K562 (cell line): ENCODE data around the gene PLAAT4. TPM values are rescaled to one million over a fixed set of nuclear protein-coding genes. Genes with fewer than 3 reads are reported as not detected.

Experiments
- ARID3A ChIP-seq: IDR thresholded peaks from 2 replicates; pipeline ENCODE4 v1.6.1; 2012; ENCODE audit warnings: low read depth, low read length, improper control_type of control experiment, borderline replicate concordance
- BDP1 ChIP-seq: IDR thresholded peaks from 3 replicates; pipeline ENCODE4 v1.6.1; 2011; ENCODE audit not compliant: insufficient read length, insufficient read depth
- BRCA1 ChIP-seq, 2 experiments: fragments of 450-650 bp in 1 of 2; sonication (generic) in 1 of 2; formaldehyde crosslinking in 1 of 2; IDR thresholded peaks; 2 replicates each; pipeline versions ENCODE4 v1.5.0 to v1.6.1; 2017 to 2020; ENCODE audit warnings: mild to moderate bottlenecking in 1 of 2, missing genetic modification reagents in 1 of 2
- CBX3 ChIP-seq, 2 experiments: IDR thresholded peaks; 1 replicate in 1 of 2; 2 replicates in 1 of 2; pipeline ENCODE4 v1.6.1; 2012; ENCODE audit warnings: inconsistent platforms in 2 of 2, low read length in 2 of 2, borderline replicate concordance in 1 of 2, control low read depth in 1 of 2
- ESRRB ChIP-seq: fragments of 250-450 bp; sonication (Bioruptor Pico); IDR thresholded peaks from 2 replicates; pipeline ENCODE4 v1.5.0; 2020; ENCODE audit warnings: mild to moderate bottlenecking, moderate library complexity, borderline replicate concordance
- NR0B1 ChIP-seq: fragments of 450-650 bp; IDR thresholded peaks from one replicate; pipeline ENCODE4 v1.6.1; 2018; ENCODE audit warnings: mild to moderate bottlenecking, moderate library complexity; ENCODE audit not compliant: partially characterized antibody
- POLR2AphosphoS5 ChIP-seq: IDR thresholded peaks from 2 replicates; pipeline ENCODE4 v1.6.1; 2011; ENCODE audit warnings: mild to moderate bottlenecking, low read depth, low read length, moderate library complexity; ENCODE audit not compliant: control insufficient read depth, insufficient read depth
- POLR2G ChIP-seq: fragments of 200-400 bp; formaldehyde crosslinking; IDR thresholded peaks from 2 replicates; pipeline ENCODE4 v1.6.1; 2017; ENCODE audit warnings: low read depth, mild to moderate bottlenecking, antibody characterized with exemption, low read length, moderate library complexity
- SRSF7 ChIP-seq: fragments of 200-400 bp; formaldehyde crosslinking; optimal IDR thresholded peaks from 2 replicates; pipeline ENCODE3; 2017; ENCODE audit warnings: mild to moderate bottlenecking, low read depth, low read length
- ZNF277 ChIP-seq: fragments of 250-450 bp; sonication (Bioruptor Pico); IDR thresholded peaks from 2 replicates; pipeline ENCODE4 v1.8.0; 2022; ENCODE audit warnings: inconsistent platforms, mild to moderate bottlenecking, moderate library complexity, borderline replicate concordance
- polyA plus RNA-seq, 8 experiments: library from polyadenylated mRNA; depleted of rRNA in 4 of 8; stranded (reverse) in 5 of 8; unstranded in 3 of 8; fragments of >200 nt; fragmentation: Nextera tagmentation in 2 of 8; fragmentation: Illumina TruSeq in 1 of 8; extraction: Ambion mirVana in 2 of 8; extraction: Trizol in 1 of 8; gene quantifications; 2 replicates each; pipeline versions ENCODE4 v1.2.1 to v1.2.3, GENCODE V29; 2011 to 2014; ENCODE audit warnings: inconsistent platforms in 1 of 8, missing spikeins in 1 of 8
- total RNA-seq, 7 experiments: library from RNA; depleted of rRNA in 6 of 7; stranded (reverse); fragments of >200 nt in 6 of 7; fragmentation: Illumina TruSeq in 2 of 7; extraction: Trizol in 2 of 7; gene quantifications; 2 replicates each; pipeline versions ENCODE4 v1.2.1 to v1.2.3, GENCODE V29; 2011 to 2021; ENCODE audit warnings: low replicate concordance in 1 of 7

PLAAT4 gene
- total and polyA plus RNA-seq, 9 of the 15 experiments (the other 6 are each of a cell fraction or from before 2014, with no cell fraction given), result 0.54 to 3.0 (median 1.3) TPM; not detected in 1

GRCh38 chr11:63554877-63555223, 18.2 kb downstream of the PLAAT4 start (continued):
- TF ChIP-seq ZNF277 (CRISPR knock-in tag) (no peak), NR0B1 (no peak), CBX3 (IDR thresholded peaks at IDR 0.05; ENCODE audit: borderline replicate concordance in 1 of 2, low read length in 2 of 2) (no peak), POLR2AphosphoS5 (no peak), SRSF7 (no peak), BRCA1 (IDR thresholded peaks at IDR 0.05) (no peak), BRCA1 (CRISPR knock-in tag; IDR thresholded peaks at IDR 0.05) (no peak), ARID3A (no peak), ESRRB (CRISPR knock-in tag) (no peak), POLR2G (no peak), BDP1 (no peak)
